Uterus (tissue), 4 donors: ENCODE results near the gene UFC1. TPM values are rescaled to one million over a fixed set of nuclear protein-coding genes. Genes with fewer than 3 reads are reported as not detected.
A peak's percentile ranks its signal among the peaks of the same experiment; 100 is the strongest.

ENCODE experiments used
- DNase-seq, 2 donors: peaks; one replicate each; pipeline ENCODE4 v3.0.0-alpha.2; 2019 to 2020
- H3K27ac ChIP-seq, 2 donors: fragments of 200-600 bp; sonication (generic); 1 replicate in 1 of 2; 2 replicates in 1 of 2; pipeline ENCODE4 v1.5.1; 2016 to 2018
- H3K27me3 ChIP-seq, 2 donors: fragments of 200-600 bp; sonication (generic); one replicate each; pipeline ENCODE4 v1.5.1; 2018 to 2019; ENCODE audit warnings: control low read depth in 1 of 2
- H3K36me3 ChIP-seq, 2 donors: fragments of 200-600 bp; sonication (generic); one replicate each; pipeline ENCODE4 v1.5.1; 2019; ENCODE audit warnings: control low read depth in 1 of 2
- H3K4me1 ChIP-seq, 2 donors: fragments of 200-600 bp; sonication (generic); one replicate each; pipeline ENCODE4 v1.5.1; 2018 to 2019; ENCODE audit warnings: control low read depth in 1 of 2
- H3K4me3 ChIP-seq, 2 donors: fragments of 200-600 bp; sonication (generic); 1 replicate in 1 of 2; 2 replicates in 1 of 2; pipeline ENCODE4 v1.5.1; 2018 to 2019; ENCODE audit warnings: mild to moderate bottlenecking in 1 of 2
- H3K9me3 ChIP-seq, 2 donors: fragments of 200-600 bp; sonication (generic); one replicate each; pipeline ENCODE4 v1.5.1; 2019; ENCODE audit warnings: control low read depth in 1 of 2
- POLR2A ChIP-seq, 2 donors: fragments of 450-650 bp; IDR thresholded peaks; one replicate each; pipeline ENCODE4 v1.6.1; 2016; ENCODE audit warnings: antibody characterized with exemption in 2 of 2, mild to moderate bottlenecking in 1 of 2, moderate library complexity in 1 of 2
- intact Hi-C: fragments of 100-400 bp; cut with DNase I; formaldehyde crosslinking; loops from one replicate; pipeline ENCODE4 v1.15.1; 2023; ENCODE audit warnings: low total_unique reads
- total RNA-seq, 4 donors: library from RNA; depleted of rRNA in 3 of 4; stranded (reverse); fragments of >200 nt in 3 of 4; gene quantifications; one replicate each; pipeline versions ENCODE4 v1.1.0 to v1.2.4, GENCODE V29; 2014 to 2023
- TF ChIP-seq, protein P1 (sequence below), 4 experiments: fragments of 200-600 bp in 2 of 4; fragments of 450-650 bp in 2 of 4; sonication (generic) in 2 of 4; IDR thresholded peaks; one replicate each; pipeline ENCODE4 v1.5.1; 2016 to 2019; ENCODE audit warnings: antibody characterized with exemption in 4 of 4, mild to moderate bottlenecking in 2 of 4, moderate library complexity in 1 of 4
- donor health status: DM: yes; HTN: yes; CAD: no.

The UFC1 gene
- total RNA-seq, 4 donors from 2014 or later, result 2.0 to 111 (median 62.9) TPM

DNA sequence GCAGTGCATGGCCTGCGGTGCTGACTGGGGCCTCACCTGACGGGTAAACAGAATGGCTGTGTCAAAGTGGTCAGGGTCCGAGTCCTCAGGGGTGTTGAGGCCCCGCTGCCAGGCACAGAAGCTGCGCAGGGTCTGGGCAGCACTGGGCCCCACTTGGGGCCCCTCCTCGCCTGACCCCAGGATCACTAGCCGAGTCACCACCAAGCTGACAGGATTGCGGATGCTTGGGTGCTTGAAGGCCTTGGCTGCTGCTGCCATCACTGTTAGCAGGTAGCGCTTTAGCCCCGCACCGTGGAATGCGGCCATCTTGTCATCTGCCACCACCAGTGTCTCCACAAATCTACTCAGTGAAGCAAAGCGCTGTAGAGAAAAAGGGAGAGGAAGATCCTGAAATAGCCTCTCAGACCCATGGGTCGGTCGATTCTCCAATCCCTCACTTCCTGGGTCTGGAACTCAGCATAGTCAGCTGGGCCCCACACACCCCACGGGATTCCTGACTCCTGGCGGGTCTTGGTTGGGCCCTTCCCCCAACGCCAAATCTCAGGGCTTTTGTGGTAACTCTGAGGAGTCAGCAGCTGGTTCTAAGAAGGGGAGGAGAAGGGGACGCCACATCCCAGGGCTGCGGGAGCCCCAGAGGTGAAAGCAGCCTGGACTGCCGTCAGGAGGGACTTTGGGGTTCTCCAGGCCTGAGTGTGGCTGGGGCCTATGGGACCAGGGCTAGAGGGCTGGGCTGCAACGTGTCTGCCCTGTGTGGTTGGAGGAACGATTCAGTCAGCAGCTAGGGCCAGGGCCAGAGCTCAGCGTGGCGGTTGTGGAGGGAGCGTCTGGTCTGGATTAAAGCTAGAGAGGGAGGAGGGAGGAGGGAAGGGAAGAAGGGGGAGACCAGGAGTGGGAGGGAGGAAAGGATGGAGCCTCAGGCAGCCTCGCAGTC is 43.0 kb downstream of the UFC1 start:
- H3K36me3 ChIP-seq, result no peaks in the 10 kb centered on the region
- H3K4me3 ChIP-seq, result peak overlapping the region; percentile 18 to 40

DNA sequence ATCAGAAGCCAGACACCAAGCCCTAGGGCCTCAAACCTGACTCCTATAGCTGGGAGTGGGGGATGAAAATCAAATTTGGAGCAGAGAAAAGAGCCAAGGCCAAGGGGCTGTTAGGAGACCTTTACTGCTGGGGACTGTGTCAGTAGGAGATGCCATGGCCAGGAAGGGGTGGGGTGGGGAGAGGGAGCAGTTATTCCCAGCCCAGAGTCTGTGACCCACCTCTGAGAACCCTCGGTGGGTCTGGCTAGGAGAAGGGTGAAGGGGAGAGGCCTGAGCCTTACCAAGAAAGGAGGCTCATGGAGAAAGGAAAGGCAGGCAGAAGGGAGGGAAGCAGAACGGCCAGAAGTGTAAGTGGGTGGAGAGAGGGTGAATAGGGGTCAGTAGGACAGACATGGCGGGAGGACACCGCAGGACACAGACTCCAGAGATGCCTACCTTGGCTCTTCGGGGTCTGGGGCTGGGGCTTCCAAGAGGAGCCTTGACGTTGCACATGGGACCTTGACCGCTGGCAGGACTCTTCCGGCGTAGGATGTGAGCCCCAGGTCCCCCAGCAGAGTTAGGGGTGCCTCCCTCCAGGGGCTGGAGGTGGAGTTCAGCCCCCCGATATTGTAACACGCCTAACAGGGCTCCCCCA is 43.9 kb downstream of the UFC1 start:
- DNase-seq, result no peak
- Histone ChIP-seq H3K9me3 (no peaks in the 10 kb centered on the region), H3K4me1 (peaks cover 17 to 31% of the 10 kb centered on the region in 2 donors), H3K36me3 (no peaks in the 10 kb centered on the region), H3K4me3 (peak overlapping the region; percentile 18 to 40), H3K27me3 (no peaks in the 10 kb centered on the region), H3K27ac (peak overlapping the region; percentile 98 to 99)
- intact Hi-C loops, result no loop called here
- TF ChIP-seq POLR2A (IDR thresholded peaks at IDR 0.05), result no peak
- TF ChIP-seq, protein P1, sequence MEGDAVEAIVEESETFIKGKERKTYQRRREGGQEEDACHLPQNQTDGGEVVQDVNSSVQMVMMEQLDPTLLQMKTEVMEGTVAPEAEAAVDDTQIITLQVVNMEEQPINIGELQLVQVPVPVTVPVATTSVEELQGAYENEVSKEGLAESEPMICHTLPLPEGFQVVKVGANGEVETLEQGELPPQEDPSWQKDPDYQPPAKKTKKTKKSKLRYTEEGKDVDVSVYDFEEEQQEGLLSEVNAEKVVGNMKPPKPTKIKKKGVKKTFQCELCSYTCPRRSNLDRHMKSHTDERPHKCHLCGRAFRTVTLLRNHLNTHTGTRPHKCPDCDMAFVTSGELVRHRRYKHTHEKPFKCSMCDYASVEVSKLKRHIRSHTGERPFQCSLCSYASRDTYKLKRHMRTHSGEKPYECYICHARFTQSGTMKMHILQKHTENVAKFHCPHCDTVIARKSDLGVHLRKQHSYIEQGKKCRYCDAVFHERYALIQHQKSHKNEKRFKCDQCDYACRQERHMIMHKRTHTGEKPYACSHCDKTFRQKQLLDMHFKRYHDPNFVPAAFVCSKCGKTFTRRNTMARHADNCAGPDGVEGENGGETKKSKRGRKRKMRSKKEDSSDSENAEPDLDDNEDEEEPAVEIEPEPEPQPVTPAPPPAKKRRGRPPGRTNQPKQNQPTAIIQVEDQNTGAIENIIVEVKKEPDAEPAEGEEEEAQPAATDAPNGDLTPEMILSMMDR (IDR thresholded peaks at IDR 0.05), result no peak

More for the DNA sequence above, 43.0 kb downstream of the UFC1 start:
- DNase-seq, result peak; percentile 68 to 73
- TF ChIP-seq POLR2A (IDR thresholded peaks at IDR 0.05), result peak; percentile 14 to 30
- TF ChIP-seq, protein P1 (IDR thresholded peaks at IDR 0.05), result no peak
- Histone ChIP-seq H3K4me1 (peaks cover 17 to 31% of the 10 kb centered on the region in 2 donors), H3K27me3 (no peaks in the 10 kb centered on the region), H3K9me3 (no peaks in the 10 kb centered on the region), H3K27ac (peak overlapping the region; percentile 98 to 99)
- intact Hi-C loops, result no loop called here

DNA sequence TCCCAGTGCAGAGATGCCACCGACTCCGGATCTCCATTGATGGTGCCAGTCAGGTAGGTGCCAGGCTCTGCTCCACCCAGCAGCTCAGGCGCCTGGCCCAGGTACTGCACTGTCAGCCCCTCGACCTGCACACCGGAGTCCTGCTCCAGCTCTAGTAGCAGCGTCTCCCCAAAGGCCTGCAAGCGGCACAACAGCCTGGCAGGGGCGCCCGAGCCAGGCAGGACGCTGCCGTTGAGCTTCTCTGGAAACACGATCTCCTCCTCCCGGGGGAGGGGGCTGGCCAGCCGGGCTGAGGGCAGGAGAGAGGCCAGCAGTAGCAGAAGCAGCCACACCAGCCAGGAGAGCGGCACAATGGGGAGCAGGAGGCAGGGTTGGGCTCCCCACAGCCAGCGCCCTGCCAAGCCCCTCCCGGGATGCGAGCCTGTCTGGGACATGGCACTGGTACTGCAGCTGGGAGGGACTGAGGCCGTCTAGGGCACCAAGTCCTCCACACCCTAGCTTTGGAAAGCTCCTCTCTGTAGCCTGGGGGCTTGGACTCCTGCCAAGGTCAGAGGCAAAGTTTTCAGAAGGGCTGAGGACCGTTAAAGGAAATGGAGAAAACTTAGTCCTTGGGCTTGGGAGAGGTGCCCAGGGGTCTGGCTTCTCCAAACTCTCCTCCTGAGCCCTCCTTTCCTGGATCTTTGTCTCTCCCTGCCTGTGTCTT is 44.6 kb downstream of the UFC1 start:
- Histone ChIP-seq H3K4me1 (peaks cover 23 to 31% of the 10 kb centered on the region in 2 donors), H3K36me3 (no peaks in the 10 kb centered on the region), H3K4me3 (peak overlapping the region; percentile 18 to 40), H3K27ac (peak overlapping the region; percentile 98 to 99), H3K9me3 (no peaks in the 10 kb centered on the region), H3K27me3 (no peaks in the 10 kb centered on the region)
- peak; percentile 50 to 57 for DNase-seq
- no peak for TF ChIP-seq POLR2A (IDR thresholded peaks at IDR 0.05)
- TF ChIP-seq, protein P1 (IDR thresholded peaks at IDR 0.05), result no peak
- intact Hi-C loops, result no loop called here

DNA sequence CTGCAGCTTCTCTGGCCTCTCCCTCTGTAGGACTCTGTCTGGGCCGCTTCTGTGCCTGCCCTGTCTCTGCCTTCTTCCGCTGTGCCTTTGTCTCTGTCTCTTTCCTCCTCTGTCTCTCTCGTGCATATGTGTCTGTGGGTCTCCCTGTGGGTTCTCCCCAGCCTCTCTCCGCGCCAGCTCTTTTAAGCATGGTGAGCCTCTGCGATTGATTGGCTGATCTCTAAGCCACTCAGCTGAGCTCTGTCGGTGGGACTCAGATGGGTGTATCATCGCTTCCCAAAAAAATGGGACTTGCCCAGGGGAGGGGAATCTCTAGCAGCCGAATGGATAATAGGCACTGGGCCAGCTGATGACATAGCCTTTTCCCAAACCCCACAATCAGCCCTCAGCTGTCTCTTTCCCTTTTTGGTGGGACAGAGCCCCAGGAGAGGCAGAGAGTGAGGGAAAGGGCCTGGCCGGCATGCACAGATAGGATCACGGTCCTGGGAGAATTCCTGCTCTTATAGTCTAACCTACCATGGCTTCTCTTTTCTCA is 45.2 kb downstream of the UFC1 start, which contains the start of gene ADAMTS4:
Gene ADAMTS4 (minus strand): TSS at position 158 of the 535 bp plus-strand sequence. CDS start 427 bp downstream, outside the sequence.
- Histone ChIP-seq H3K9me3 (no peaks in the 10 kb centered on the region), H3K36me3 (no peaks in the 10 kb centered on the region), H3K27me3 (no peaks in the 10 kb centered on the region), H3K27ac (peak within 1 kb of the TSS; percentile 98 to 99), H3K4me3 (peak within 1 kb of the TSS; percentile 18 to 40), H3K4me1 (peaks cover 23 to 31% of the 10 kb centered on the region in 2 donors)
- intact Hi-C loops, result no loop called here
- DNase-seq, result peak; percentile 83 to 92
- peak; percentile 57 for TF ChIP-seq POLR2A (IDR thresholded peaks at IDR 0.05)
- TF ChIP-seq, protein P1 (IDR thresholded peaks at IDR 0.05), result no peak
